Measurements from ENCODE around the gene CUEDC1.

The CUEDC1 gene

DNA sequence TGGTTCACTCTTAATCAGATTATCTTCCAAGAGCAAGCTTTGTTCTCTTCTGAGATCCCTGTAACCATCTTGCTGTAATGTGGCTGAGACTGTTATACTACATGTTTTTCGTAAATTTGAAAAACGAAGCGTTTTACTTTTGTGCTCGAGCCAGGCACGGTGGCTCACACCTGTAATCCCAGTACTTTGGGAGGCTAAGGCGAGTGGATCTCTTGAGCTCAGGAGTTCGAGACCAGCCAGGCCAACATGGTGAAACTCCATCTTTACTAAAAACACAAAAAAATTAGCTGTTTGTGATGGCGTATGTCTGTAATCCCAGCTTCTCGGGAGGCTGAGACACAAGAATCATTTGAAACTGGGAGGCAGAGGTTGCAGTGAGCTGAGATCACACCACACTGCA, 7.8 kb downstream of the CUEDC1 start:
- H3K4me3 ChIP-seq (ENCODE audit: low read length) = no peak overlapping the region
- TF ChIP-seq, protein P1, sequence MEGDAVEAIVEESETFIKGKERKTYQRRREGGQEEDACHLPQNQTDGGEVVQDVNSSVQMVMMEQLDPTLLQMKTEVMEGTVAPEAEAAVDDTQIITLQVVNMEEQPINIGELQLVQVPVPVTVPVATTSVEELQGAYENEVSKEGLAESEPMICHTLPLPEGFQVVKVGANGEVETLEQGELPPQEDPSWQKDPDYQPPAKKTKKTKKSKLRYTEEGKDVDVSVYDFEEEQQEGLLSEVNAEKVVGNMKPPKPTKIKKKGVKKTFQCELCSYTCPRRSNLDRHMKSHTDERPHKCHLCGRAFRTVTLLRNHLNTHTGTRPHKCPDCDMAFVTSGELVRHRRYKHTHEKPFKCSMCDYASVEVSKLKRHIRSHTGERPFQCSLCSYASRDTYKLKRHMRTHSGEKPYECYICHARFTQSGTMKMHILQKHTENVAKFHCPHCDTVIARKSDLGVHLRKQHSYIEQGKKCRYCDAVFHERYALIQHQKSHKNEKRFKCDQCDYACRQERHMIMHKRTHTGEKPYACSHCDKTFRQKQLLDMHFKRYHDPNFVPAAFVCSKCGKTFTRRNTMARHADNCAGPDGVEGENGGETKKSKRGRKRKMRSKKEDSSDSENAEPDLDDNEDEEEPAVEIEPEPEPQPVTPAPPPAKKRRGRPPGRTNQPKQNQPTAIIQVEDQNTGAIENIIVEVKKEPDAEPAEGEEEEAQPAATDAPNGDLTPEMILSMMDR (IDR thresholded peaks at IDR 0.05; ENCODE audit: insufficient read depth, low read depth, low read length, missing control alignments) = no peak
- no peak for DNase-seq (ENCODE audit: low read depth)

DNA sequence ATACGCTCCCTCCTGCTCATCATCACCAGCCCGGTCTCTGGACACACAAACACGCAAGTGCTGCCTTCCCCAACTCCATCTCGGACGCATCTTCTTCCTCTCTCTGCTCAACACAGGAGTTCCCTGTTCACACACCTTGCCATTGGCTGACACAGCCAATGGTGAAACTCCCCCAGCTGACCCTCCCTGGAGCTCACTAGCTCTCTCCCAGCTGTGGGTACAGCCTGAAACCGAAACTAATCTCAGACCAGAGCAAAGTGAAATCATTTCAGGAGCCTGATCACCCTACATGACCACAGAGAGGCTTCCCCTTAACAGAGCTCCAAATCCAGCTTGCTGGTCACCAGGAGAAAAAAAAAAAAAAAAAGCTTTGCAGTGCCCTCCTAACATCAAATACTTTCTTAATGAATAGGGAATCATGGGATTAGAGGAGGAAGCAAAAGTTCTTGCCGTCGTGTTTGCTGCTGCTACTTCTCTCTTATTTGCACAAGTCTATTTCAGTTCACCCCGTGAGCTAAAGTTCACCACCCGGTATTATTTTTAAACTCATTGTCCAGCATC, 8.3 kb downstream of the CUEDC1 start:
- H3K4me3 ChIP-seq (ENCODE audit: low read length) = peak overlapping the region; percentile 21
- DNase-seq (ENCODE audit: low read depth) = peak; percentile 74
- TF ChIP-seq, protein P1 (IDR thresholded peaks at IDR 0.05; ENCODE audit: insufficient read depth, low read depth, low read length, missing control alignments) = no peak

DNA sequence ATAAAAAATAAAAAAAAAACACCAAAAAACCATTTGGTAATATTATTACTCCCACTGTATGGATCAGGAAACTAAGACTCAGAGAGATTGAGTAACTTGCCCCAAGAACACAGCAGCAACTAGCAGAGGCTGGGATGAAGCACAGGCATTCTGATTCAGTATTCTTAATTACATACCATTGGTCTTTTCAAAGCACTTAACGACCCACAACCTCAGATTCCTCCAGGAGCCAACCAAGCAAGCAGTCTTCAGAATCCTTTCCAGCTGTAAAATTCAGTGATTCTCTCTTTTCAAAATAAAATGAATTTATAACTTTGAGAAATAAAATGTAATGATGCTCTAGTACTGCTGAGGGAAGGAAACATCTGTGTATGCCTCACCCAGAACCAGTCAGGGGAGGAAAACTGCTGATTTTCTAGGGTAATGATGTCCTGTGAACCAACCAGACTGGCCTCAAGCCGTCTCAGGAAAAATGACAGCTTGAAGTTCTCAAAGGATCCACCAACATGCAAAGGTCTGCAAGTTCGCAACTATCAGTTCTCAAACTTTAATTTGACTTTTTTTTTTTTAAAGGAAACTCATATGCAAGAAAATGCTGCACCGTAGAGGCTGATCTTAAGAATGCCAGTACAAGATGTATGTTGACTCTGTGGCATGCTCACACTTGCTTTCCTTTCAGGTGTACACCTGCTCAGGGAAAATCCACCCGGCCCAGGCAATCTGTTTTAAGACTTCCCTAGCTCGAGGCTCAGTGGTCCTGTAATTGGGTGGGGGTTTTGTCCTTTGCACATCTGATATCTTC, 9.0 kb downstream of the CUEDC1 start:
- peak; percentile 92 for DNase-seq (ENCODE audit: low read depth)
- peak overlapping the region; percentile 21 for H3K4me3 ChIP-seq (ENCODE audit: low read length)

DNA sequence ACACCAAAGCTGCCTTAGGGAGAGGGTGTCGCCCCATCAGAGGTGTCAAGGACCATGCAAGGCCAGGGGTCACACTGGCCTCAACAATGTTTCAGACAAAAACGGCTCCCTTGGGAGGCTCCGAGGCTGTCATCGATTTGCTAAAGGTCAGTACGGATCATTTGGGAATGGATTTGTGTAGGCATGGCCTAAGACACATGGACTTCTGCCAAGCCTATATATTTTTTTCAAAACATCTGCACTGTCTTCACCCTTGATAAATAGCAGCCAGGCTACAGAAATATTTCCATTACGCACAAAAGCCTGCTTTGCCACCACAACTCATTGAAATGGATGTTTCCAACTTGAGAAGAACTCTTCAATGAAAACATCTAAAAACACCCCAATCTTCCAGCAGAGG, 10.3 kb downstream of the CUEDC1 start:
- H3K4me3 ChIP-seq (ENCODE audit: low read length) = no peak overlapping the region
- no peak for DNase-seq (ENCODE audit: low read depth)
- TF ChIP-seq, protein P1 (IDR thresholded peaks at IDR 0.05; ENCODE audit: insufficient read depth, low read depth, low read length, missing control alignments) = no peak

More for the DNA sequence above, 9.0 kb downstream of the CUEDC1 start:
- TF ChIP-seq, protein P1 (IDR thresholded peaks at IDR 0.05; ENCODE audit: insufficient read depth, low read depth, low read length, missing control alignments) = no peak

DNA sequence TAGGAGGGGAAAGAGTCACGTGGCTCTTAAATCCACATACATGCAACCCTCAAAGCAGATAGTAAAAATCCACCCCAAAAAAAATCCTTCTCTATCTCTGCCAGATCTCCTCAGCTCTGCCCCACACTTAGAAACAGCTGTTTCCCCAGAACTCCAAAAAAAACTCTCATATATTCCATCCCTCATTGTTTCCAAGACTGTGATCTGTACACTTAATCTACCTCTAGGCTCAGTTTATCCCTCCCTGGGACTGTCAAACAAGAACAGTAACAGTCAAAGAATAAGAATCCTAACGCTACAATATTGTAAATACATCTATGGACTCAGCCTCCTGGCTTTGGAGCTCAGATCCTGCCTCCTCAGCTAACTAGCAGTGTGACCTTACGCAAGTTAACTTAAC, 11.6 kb downstream of the CUEDC1 start:
- TF ChIP-seq, protein P1 (IDR thresholded peaks at IDR 0.05; ENCODE audit: insufficient read depth, low read depth, low read length, missing control alignments) = no peak
- H3K4me3 ChIP-seq (ENCODE audit: low read length) = no peak overlapping the region
- DNase-seq (ENCODE audit: low read depth) = no peak

DNA sequence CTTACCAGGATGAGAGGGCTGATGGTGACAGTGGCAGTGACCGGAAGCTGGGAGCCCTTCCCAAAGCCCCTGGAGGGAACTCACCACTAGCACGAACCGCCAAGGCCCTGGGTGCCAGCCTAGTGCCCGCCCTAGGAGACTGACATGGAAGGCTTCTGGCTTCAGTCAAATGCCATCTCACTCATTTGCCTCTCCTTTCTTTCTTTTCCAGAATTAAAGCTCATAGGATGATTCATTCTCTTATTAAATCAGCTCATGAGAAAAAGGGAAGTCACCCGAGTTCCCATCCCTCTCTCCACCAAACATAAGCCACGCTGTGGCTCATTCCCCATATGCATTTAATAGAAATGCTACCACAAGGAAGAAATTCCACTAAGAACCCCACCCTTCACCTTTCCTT, 12.1 kb downstream of the CUEDC1 start:
- TF ChIP-seq, protein P1 (IDR thresholded peaks at IDR 0.05; ENCODE audit: insufficient read depth, low read depth, low read length, missing control alignments) = no peak
- no peak overlapping the region for H3K4me3 ChIP-seq (ENCODE audit: low read length)
- DNase-seq (ENCODE audit: low read depth) = peak; percentile 28
